ENCODE results near the gene MCRS1. TPM values are rescaled to one million over a fixed set of nuclear protein-coding genes. Genes with fewer than 3 reads are reported as not detected.

MCRS1 gene, protein sequence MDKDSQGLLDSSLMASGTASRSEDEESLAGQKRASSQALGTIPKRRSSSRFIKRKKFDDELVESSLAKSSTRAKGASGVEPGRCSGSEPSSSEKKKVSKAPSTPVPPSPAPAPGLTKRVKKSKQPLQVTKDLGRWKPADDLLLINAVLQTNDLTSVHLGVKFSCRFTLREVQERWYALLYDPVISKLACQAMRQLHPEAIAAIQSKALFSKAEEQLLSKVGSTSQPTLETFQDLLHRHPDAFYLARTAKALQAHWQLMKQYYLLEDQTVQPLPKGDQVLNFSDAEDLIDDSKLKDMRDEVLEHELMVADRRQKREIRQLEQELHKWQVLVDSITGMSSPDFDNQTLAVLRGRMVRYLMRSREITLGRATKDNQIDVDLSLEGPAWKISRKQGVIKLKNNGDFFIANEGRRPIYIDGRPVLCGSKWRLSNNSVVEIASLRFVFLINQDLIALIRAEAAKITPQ
- 53.1 TPM for total RNA-seq

GRCh38 chr12:49567611-49568441 lies at the start of gene MCRS1:
TSS of gene MCRS1 (minus strand) at chr12:49568142. CDS start at chr12:49566731, 1,411 bp downstream.

GRCh38 chr12:49605539-49605938 lies 37.6 kb upstream of the MCRS1 start, which contains the start of gene FAM186B:
TSS of gene FAM186B (minus strand) at chr12:49605639. CDS start at chr12:49605477, 162 bp downstream.

DNA sequence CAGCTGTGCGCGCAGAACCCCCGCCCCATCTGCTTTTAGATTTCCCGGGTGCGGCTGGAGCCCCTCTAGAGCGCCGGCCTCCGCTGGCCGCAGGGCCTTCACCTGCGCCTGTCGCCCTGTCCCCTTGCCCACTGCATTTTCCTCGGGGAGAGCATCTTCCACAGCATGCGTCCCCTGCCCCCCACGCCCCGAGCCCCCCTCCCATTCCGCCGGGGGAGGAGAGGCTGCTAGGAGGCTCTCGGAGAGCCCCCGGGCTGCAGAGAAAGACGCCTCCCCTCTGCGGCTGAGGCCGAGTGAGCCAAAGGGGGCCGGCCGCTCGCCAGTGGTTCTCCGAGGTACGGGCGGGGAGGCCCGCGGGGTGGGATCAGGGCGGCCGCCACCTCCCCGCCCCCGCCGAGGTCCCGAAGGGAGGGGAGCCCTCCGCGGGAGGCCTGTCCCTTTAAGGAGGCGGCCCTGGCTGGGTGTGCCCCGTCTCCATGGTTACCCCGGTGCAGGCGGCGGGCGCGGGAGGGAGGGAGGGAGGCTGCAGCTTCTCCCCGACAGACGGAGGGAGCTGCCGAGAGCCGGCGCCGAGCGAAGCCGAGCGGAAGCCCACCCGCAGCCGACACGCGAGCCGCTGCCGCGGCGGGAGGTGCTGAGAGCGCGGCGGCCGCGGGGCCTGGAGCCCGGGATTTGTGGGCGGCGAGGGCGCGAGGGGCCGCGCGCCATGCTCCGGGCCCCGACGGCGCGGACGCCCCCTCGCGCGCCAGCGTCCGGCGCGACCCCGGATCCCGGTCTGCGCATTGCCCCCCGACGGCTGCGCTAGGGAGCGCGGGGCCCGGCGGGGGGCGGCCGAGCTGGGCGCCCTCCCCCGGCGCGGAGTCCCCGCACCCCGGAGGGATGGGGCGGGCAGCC lies 29.2 kb downstream of the MCRS1 start, which contains the start of gene KCNH3:
Gene KCNH3 (plus strand): TSS at position 521 of the 894 bp plus-strand sequence. CDS start 387 bp downstream, outside the sequence.

Other genes with a start within 250 kb of the MCRS1 start
- 6.2 TPM for gene TROAP, start 244.9 kb downstream of the MCRS1 start, total RNA-seq
- gene C1QL4, start 231.0 kb downstream of the MCRS1 start, total RNA-seq: 0.55 TPM
- gene DNAJC22, start 221.3 kb downstream of the MCRS1 start, total RNA-seq: 1.4 TPM
- gene SPATS2, start 200.7 kb downstream of the MCRS1 start, total RNA-seq: 44.1 TPM
- gene KCNH3, start 29.1 kb downstream of the MCRS1 start, total RNA-seq: 0.93 TPM
- 0.44 TPM for gene FAM186B, start 37.5 kb upstream of the MCRS1 start, total RNA-seq
- gene PRPF40B, start 55.4 kb upstream of the MCRS1 start, total RNA-seq: 27.5 TPM
- gene FMNL3, start 139.3 kb upstream of the MCRS1 start, total RNA-seq: 30.1 TPM
- 310 TPM for gene TMBIM6, start 173.4 kb upstream of the MCRS1 start, total RNA-seq

Measured in camera-type eye (tissue), 1 donor.